ENCODE results near the gene MCRIP2.
"Not testable (repeated sequence)": the region's sequence is repeated elsewhere in the genome, so short reads cannot be mapped to it uniquely, and the experiment has no call there.

Gene MCRIP2

GRCh38 chr16:681746-682427 is 40.3 kb downstream of the MCRIP2 start:
- DNase-seq (ENCODE audit: low read depth), result no peak

GRCh38 chr16:682493-683395 is 41.1 kb downstream of the MCRIP2 start:
- DNase-seq (ENCODE audit: low read depth), result no peak

GRCh38 chr16:683396-684070 is 41.9 kb downstream of the MCRIP2 start:
- DNase-seq (ENCODE audit: low read depth), result no peak

- DNase-seq (ENCODE audit: low read depth), result peak; percentile 96
Observed at GRCh38 chr16:684071-684794, 42.6 kb downstream of the MCRIP2 start, which contains the start of gene JMJD8. JMJD8 (minus strand) TSS chr16:684334; CDS start chr16:684319, 15 bp downstream.

GRCh38 chr16:684961-685696 is 43.5 kb downstream of the MCRIP2 start:
- no peak for DNase-seq (ENCODE audit: low read depth)

GRCh38 chr16:685967-686366 is 44.3 kb downstream of the MCRIP2 start:
- DNase-seq (ENCODE audit: low read depth), result no peak

GRCh38 chr16:686459-687260 is 45.0 kb downstream of the MCRIP2 start:
- DNase-seq (ENCODE audit: low read depth), result no peak

GRCh38 chr16:687499-687898 is 45.9 kb downstream of the MCRIP2 start:
- no peak for DNase-seq (ENCODE audit: low read depth)

GRCh38 chr16:689175-689897 is 47.7 kb downstream of the MCRIP2 start:
- no peak for DNase-seq (ENCODE audit: low read depth)

- DNase-seq (ENCODE audit: low read depth), result not testable (repeated sequence)
Observed at GRCh38 chr16:691242-691641, 49.6 kb downstream of the MCRIP2 start.

GRCh38 chr16:692356-693108 is 50.9 kb downstream of the MCRIP2 start:
- DNase-seq (ENCODE audit: low read depth), result no peak

- DNase-seq (ENCODE audit: low read depth), result no peak
Observed at GRCh38 chr16:693364-693763, 51.7 kb downstream of the MCRIP2 start.

GRCh38 chr16:693766-694165 is 52.1 kb downstream of the MCRIP2 start:
- no peak for DNase-seq (ENCODE audit: low read depth)

- no peak for DNase-seq (ENCODE audit: low read depth)
Observed at GRCh38 chr16:694187-694862, 52.7 kb downstream of the MCRIP2 start.

GRCh38 chr16:694863-695354 is 53.3 kb downstream of the MCRIP2 start:
- no peak for DNase-seq (ENCODE audit: low read depth)

- peak; percentile 74 for DNase-seq (ENCODE audit: low read depth)
Observed at GRCh38 chr16:695355-696089, 53.9 kb downstream of the MCRIP2 start.

Data from activated T-helper 1 cell treated with Interleukin-2 at 50 U/mL for 16 hours (primary cell).